Central memory CD4-positive, alpha-beta T cell (primary cell): ENCODE data around the gene CABP7.

Experiments used
- DNase-seq: peaks from one replicate; pipeline ENCODE4 v3.0.0; 2022

Gene CABP7

DNA sequence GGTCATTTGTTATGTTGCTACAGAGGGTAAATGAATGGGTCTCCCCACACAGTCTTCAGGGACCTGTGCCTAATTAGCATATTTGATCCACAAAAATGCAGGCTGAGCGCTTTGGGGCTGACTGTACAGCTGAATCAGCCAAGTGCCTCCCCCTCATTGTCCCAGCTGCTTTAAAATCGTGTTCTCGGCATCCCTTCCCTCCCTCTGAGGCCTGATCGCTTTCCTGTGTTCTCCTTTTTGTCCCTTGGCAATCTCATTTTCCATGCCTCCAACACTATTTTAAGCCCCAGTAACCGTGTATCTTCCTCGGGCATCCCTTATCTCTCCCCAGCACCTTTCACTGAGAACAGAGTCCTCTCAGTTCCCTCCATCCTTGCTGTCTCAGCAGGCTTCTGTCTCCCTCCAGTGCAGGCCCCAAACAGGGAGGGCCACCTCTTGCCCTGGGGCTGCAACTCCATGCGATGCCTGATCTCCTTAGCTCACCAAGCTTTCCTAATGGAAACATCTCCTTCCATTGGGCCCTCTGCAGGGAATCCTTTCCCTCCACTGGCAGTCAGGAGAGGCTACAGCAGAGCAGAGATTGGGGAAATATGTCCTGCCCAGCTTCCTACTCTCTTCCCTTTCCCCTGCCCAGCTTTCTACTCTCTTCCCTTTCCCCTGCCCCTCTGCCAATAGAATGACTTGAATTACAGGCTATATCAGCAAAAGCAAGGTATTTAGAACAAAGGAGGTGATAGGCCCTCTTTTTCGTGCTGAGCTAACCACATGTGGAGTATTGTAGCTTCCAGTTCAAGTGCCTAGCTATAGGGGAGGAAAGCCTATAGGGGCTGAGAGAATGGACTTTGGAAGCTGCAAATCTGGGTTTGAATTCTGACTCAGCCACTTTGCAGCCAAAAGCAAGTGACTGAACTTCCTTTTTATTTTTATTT, 61.2 kb downstream of the CABP7 start:
- no peak for DNase-seq
